ENCODE measurements around the gene ATP1B2.
"Not testable (repeated sequence)": the region's sequence is repeated elsewhere in the genome, so short reads cannot be mapped to it uniquely, and the experiment has no call there.

The ATP1B2 gene

GRCh38 chr17:7620835-7621234, 29.9 kb upstream of the ATP1B2 start:
- Histone ChIP-seq H4K20me1 (ENCODE audit: insufficient read depth, low read length) (no peaks in the 10 kb centered on the region), H3K27me3 (ENCODE audit: insufficient read depth, low read length, poor library complexity) (no peaks in the 10 kb centered on the region), H3K27ac (ENCODE audit: low read length) (no peak overlapping the region), H3K9ac (ENCODE audit: low read depth, low read length) (no peak overlapping the region), H3K4me2 (ENCODE audit: insufficient read depth, low read length) (no peak overlapping the region), H3K4me3 (ENCODE audit: low read depth in 1 of 2, low read length in 2 of 2) (no peak overlapping the region), H2AFZ (ENCODE audit: low read depth, low read length) (no peak overlapping the region), H3K36me3 (ENCODE audit: insufficient read depth, low read length) (no peaks in the 10 kb centered on the region), H3K4me1 (ENCODE audit: insufficient read depth, low read length) (0 out of 2 replicates have a peak, but pooled peaks cover under 1% of the 10 kb centered on the region), H3K79me2 (ENCODE audit: insufficient read depth, low read length) (no peaks in the 10 kb centered on the region), H3K9me3 (ENCODE audit: insufficient read depth, low read length, severe bottlenecking) (no peaks in the 10 kb centered on the region)
- DNase-seq: no peak
- no peak for TF ChIP-seq EZH2 (IDR thresholded peaks at IDR 0.05; ENCODE audit: borderline replicate concordance, low read depth, low read length, severe bottlenecking)
- TF ChIP-seq, protein P1, sequence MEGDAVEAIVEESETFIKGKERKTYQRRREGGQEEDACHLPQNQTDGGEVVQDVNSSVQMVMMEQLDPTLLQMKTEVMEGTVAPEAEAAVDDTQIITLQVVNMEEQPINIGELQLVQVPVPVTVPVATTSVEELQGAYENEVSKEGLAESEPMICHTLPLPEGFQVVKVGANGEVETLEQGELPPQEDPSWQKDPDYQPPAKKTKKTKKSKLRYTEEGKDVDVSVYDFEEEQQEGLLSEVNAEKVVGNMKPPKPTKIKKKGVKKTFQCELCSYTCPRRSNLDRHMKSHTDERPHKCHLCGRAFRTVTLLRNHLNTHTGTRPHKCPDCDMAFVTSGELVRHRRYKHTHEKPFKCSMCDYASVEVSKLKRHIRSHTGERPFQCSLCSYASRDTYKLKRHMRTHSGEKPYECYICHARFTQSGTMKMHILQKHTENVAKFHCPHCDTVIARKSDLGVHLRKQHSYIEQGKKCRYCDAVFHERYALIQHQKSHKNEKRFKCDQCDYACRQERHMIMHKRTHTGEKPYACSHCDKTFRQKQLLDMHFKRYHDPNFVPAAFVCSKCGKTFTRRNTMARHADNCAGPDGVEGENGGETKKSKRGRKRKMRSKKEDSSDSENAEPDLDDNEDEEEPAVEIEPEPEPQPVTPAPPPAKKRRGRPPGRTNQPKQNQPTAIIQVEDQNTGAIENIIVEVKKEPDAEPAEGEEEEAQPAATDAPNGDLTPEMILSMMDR (IDR thresholded peaks at IDR 0.05; ENCODE audit: borderline replicate concordance, extremely low read depth, low read length, poor library complexity, severe bottlenecking): no peak
- ATAC-seq (ENCODE audit: insufficient read depth, low read depth): no peak

- H3K4me2 ChIP-seq (ENCODE audit: insufficient read depth, low read length): no peak overlapping the region
- no peak for DNase-seq
- no peak for ATAC-seq (ENCODE audit: insufficient read depth, low read depth)
- H3K27ac ChIP-seq (ENCODE audit: low read length): no peak overlapping the region
- H3K79me2 ChIP-seq (ENCODE audit: insufficient read depth, low read length): no peaks in the 10 kb centered on the region; the same call in 1 of the 2 replicates
- TF ChIP-seq EZH2 (IDR thresholded peaks at IDR 0.05; ENCODE audit: borderline replicate concordance, low read depth, low read length, severe bottlenecking): no peak
- TF ChIP-seq, protein P1 (IDR thresholded peaks at IDR 0.05; ENCODE audit: borderline replicate concordance, extremely low read depth, low read length, poor library complexity, severe bottlenecking): no peak
- no peak overlapping the region for H3K9ac ChIP-seq (ENCODE audit: low read depth, low read length)
- no peaks in the 10 kb centered on the region for H3K36me3 ChIP-seq (ENCODE audit: insufficient read depth, low read length)
- H3K4me3 ChIP-seq (ENCODE audit: low read depth in 1 of 2, low read length in 2 of 2): no peak overlapping the region
- H3K27me3 ChIP-seq (ENCODE audit: insufficient read depth, low read length, poor library complexity): no peaks in the 10 kb centered on the region
- H3K4me1 ChIP-seq (ENCODE audit: insufficient read depth, low read length): peaks cover 20% of the 10 kb centered on the region
- no peak overlapping the region for H2AFZ ChIP-seq (ENCODE audit: low read depth, low read length)
- no peaks in the 10 kb centered on the region for H3K9me3 ChIP-seq (ENCODE audit: insufficient read depth, low read length, severe bottlenecking)
- H4K20me1 ChIP-seq (ENCODE audit: insufficient read depth, low read length): peaks cover 9% of the 10 kb centered on the region; the same call in 1 of the 2 replicates
Measured at GRCh38 chr17:7623661-7624060, 27.1 kb upstream of the ATP1B2 start.

- not testable (repeated sequence) for ATAC-seq (ENCODE audit: insufficient read depth, low read depth); H3K79me2 ChIP-seq (ENCODE audit: insufficient read depth, low read length); H3K4me2 ChIP-seq (ENCODE audit: insufficient read depth, low read length); H3K36me3 ChIP-seq (ENCODE audit: insufficient read depth, low read length); H3K4me3 ChIP-seq (ENCODE audit: low read depth in 1 of 2, low read length in 2 of 2); H2AFZ ChIP-seq (ENCODE audit: low read depth, low read length); H3K27ac ChIP-seq (ENCODE audit: low read length); H3K9ac ChIP-seq (ENCODE audit: low read depth, low read length); H4K20me1 ChIP-seq (ENCODE audit: insufficient read depth, low read length); H3K27me3 ChIP-seq (ENCODE audit: insufficient read depth, low read length, poor library complexity); DNase-seq; H3K9me3 ChIP-seq (ENCODE audit: insufficient read depth, low read length, severe bottlenecking)
- H3K4me1 ChIP-seq (ENCODE audit: insufficient read depth, low read length): peaks cover 20% of the 10 kb centered on the region
Measured at GRCh38 chr17:7625749-7626148, 25.0 kb upstream of the ATP1B2 start.

GRCh38 chr17:7626307-7626706, 24.4 kb upstream of the ATP1B2 start:
- no peak for ATAC-seq (ENCODE audit: insufficient read depth, low read depth)
- no peak for TF ChIP-seq EZH2 (IDR thresholded peaks at IDR 0.05; ENCODE audit: borderline replicate concordance, low read depth, low read length, severe bottlenecking)
- TF ChIP-seq, protein P1 (IDR thresholded peaks at IDR 0.05; ENCODE audit: borderline replicate concordance, extremely low read depth, low read length, poor library complexity, severe bottlenecking): no peak
- H3K4me3 ChIP-seq (ENCODE audit: low read depth in 1 of 2, low read length in 2 of 2): 0 out of 4 replicates have a peak overlapping the region, but pooled peaks of 1 of the 2 experiments have one; percentile 82

More at GRCh38 chr17:7626307-7626706, 24.4 kb upstream of the ATP1B2 start:
- no peaks in the 10 kb centered on the region; the same call in 1 of the 2 replicates for H3K79me2 ChIP-seq (ENCODE audit: insufficient read depth, low read length)
- H3K9ac ChIP-seq (ENCODE audit: low read depth, low read length): peak overlapping the region; percentile 77; the same call in 1 of the 2 replicates
- peaks cover 20% of the 10 kb centered on the region for H3K4me1 ChIP-seq (ENCODE audit: insufficient read depth, low read length)
- no peak overlapping the region for H2AFZ ChIP-seq (ENCODE audit: low read depth, low read length)
- peak overlapping the region; percentile 95; the same call in 1 of the 2 replicates for H3K4me2 ChIP-seq (ENCODE audit: insufficient read depth, low read length)
- H3K36me3 ChIP-seq (ENCODE audit: insufficient read depth, low read length): no peaks in the 10 kb centered on the region
- no peak for DNase-seq
- peaks cover 9% of the 10 kb centered on the region for H4K20me1 ChIP-seq (ENCODE audit: insufficient read depth, low read length)
- H3K27ac ChIP-seq (ENCODE audit: low read length): no peak overlapping the region; the same call in 1 of the 2 replicates
- H3K27me3 ChIP-seq (ENCODE audit: insufficient read depth, low read length, poor library complexity): no peaks in the 10 kb centered on the region
- H3K9me3 ChIP-seq (ENCODE audit: insufficient read depth, low read length, severe bottlenecking): no peaks in the 10 kb centered on the region
